Fibroblast of lung (primary cell): ENCODE results near the gene CCDC18.

Source experiments
- CTCF ChIP-seq, 2 donors: IDR thresholded peaks in 1 of 2; conservative IDR thresholded peaks in 1 of 2; 1 replicate in 1 of 2; 2 replicates in 1 of 2; pipeline ENCODE4 v1.5.1; 2011 to 2012; ENCODE audit warnings: low read length in 2 of 2, control low read depth in 1 of 2, inconsistent platforms in 1 of 2, low read depth in 1 of 2, mild to moderate bottlenecking in 1 of 2
- EZH2 ChIP-seq: IDR thresholded peaks from 2 replicates; pipeline ENCODE4 v1.5.1; 2012; ENCODE audit warnings: low read length, control low read depth, mild to moderate bottlenecking; ENCODE audit errors: missing control alignments

DNA sequence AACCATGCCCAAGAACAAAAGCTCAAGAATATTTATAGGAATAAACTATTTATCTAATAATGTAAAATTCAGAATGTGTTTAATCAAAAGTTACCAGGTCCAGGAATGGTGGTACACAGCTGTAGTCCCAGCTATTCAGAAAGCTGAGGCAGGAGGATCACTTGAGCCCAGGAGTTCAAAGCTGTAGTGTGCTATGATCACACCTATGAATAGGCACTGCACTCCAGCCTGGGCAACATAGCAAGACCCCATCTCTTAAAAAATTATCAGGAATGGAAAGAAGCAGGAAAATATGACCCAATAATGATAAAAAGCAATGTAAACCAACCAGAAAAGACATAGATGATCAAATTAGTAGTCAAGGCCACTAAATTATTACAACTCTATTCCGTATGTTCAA, 103.0 kb downstream of the CCDC18 start:
- no peak for TF ChIP-seq CTCF (conservative IDR thresholded peaks at IDR 0.05 in 1 of 2, IDR thresholded peaks at IDR 0.05 in 1 of 2; ENCODE audit: low read depth in 1 of 2, low read length in 2 of 2)
- no peak for TF ChIP-seq EZH2
